B cell (primary cell): ENCODE data around the gene MUL1.

Experiments
- CTCF ChIP-seq: fragments of 200-600 bp; IDR thresholded peaks from one replicate; pipeline ENCODE4 v1.8.0; 2022; ENCODE audit warnings: antibody characterized with exemption, mild to moderate bottlenecking
- EZH2 ChIP-seq: IDR thresholded peaks from 2 replicates; pipeline ENCODE4 v1.6.1; 2012; ENCODE audit warnings: borderline replicate concordance, low read depth, mild to moderate bottlenecking, moderate library complexity, low read length; ENCODE audit not compliant: insufficient read depth, poor library complexity, severe bottlenecking

GRCh38 chr1:20480243-20480944 lies 27.6 kb downstream of the MUL1 start:
- TF ChIP-seq CTCF (no peak), EZH2 (no peak)
